Activated gamma-delta T cell treated with Interleukin-2 at 50 U/mL for 16 hours (primary cell): ENCODE data around the gene HSD11B1.

Experiments used
- DNase-seq: peaks from one replicate; pipeline ENCODE4 v3.0.0-alpha.2; 2020

Gene HSD11B1

DNA sequence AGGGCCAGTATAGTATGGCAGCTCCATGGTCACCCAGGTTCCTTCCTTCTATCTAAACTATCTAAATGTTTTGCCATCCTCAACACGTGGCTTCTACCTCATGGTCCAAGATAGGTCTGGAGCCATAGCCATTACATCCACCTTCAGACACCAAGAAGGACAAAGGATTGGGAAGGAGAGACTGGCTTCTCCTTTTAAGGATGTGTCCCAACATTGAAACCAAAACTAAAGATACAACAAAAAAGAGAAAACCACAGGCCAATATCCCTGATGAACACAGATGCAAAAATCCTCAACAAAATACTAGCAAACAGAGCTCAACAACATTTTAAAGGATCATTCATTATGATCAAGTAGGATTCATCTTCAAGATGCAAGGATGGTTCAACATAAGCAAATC lies 24.8 kb downstream of the HSD11B1 start:
- DNase-seq: no peak

DNA sequence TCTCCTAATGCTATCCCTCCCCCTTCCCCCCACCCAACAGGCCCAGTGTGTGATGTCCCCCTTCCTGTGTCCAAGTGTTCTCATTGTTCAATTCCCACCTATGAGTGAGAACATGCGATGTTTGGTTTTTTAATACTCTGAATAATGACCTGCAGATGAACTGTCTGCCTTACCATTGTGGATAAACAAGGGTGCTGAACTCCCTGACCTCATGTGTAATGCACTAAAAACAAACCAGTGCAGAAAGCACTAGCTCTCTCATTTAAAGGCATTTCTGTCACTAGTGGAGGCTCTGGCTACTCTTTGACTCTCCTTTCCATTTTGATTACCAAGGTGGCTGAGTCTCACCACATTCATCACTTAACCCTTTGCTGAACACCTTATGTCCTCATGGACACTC lies 28.1 kb downstream of the HSD11B1 start:
- no peak for DNase-seq

- no peak for DNase-seq
Observed at GRCh38 chr1:209733409-209734192, 29.0 kb downstream of the HSD11B1 start.

- DNase-seq: no peak
Observed at GRCh38 chr1:209736490-209737117, 32.0 kb downstream of the HSD11B1 start.

GRCh38 chr1:209737118-209737505 lies 32.5 kb downstream of the HSD11B1 start:
- DNase-seq: no peak

- DNase-seq: no peak
Observed at GRCh38 chr1:209738270-209738669, 33.6 kb downstream of the HSD11B1 start.

DNA sequence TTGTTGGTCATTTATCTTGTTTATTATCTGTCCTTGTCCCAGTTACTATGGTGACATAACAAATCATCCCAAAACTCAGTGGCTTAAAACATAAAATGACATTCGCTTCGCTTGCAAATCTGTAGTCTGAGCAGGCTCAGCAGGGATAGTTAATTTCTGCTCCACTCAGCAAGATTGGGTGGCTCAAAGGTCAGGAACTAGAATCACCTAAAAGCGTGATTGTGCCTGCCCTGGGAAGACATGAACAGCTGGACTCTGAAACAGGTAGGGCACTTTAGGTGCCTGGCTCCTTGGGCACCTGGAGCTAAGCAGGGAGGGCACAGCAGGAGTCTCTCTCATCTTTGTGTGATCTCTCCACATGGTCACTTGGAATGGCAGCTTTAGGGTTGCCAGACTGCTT lies 36.5 kb downstream of the HSD11B1 start:
- DNase-seq: no peak

DNA sequence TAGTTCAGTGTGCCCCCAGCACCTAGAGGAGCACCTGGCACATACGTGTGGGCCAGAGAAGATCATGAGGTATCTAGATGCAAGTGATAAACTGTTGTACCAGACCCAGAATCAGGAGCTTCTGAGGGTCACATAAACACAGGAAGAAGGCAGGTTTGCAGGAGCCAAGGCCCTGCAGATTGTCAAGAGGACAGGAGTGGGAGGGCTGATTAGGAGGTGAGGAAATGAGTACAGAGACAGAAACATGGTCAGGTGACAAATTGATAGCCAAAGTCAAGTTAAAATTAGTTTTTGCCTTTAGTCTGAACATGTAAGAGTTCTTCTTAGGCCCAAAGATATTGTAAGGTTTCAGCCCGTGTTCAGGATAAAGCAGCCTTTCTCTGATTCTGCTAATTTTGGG lies 37.2 kb downstream of the HSD11B1 start:
- DNase-seq: no peak

GRCh38 chr1:209742409-209743144 lies 37.9 kb downstream of the HSD11B1 start:
- no peak for DNase-seq

- DNase-seq: no peak
Observed at GRCh38 chr1:209743145-209743482, 38.5 kb downstream of the HSD11B1 start.

DNA sequence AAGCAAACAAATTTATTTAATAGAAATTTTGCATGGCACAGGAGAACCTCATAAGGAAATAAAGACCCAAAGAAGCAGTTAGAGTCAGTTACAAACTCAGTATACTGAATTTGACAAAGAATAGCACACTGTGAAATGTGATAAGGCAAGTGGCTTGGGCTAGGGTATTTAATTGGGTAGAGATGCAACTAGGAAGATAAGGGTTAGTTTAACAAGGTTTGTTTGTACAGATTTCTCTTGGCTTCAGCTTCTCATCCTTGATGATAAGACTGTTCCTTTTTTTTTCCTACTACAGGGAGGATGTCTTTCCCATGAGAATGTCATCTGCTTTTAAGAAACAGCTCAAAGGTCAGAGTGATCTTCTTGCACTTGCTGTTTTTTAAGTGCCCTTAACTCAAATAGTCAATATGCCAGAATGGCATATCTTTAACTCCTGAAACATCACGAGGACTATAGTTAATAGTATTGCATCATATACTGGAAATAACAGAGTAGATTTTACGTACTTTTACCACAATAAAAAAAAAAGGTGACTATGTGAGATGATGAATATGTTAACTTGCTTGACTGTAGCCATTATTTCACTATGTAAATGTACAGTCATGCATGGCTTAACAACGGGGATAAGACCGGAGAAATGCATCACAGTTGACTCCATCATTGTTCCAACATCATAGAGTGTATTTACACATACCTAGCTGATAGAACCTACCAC lies 42.0 kb downstream of the HSD11B1 start:
- no peak for DNase-seq

- DNase-seq: peak; percentile 83
Observed at GRCh38 chr1:209747580-209748262, 43.1 kb downstream of the HSD11B1 start.

DNA sequence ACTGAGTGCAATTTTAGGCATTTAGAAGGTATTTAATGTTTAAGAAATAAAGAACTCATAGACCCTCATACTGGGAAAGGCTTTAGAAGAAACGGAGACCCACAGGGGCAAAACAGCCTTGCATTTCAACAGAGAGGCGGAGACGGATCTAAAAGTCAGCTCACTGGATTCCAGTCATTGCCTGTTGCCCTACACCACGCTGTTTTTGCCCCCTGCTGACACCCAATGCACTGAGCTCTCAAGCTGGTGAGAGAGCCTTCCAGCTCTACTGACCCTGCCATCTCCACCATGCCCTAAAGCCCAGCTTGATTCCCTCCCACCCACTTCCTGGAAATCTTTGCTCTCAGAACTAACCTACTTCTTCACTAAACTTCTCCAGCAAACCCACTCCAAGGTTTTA lies 44.0 kb downstream of the HSD11B1 start:
- no peak for DNase-seq

GRCh38 chr1:209749205-209749604 lies 44.6 kb downstream of the HSD11B1 start:
- DNase-seq: no peak

DNA sequence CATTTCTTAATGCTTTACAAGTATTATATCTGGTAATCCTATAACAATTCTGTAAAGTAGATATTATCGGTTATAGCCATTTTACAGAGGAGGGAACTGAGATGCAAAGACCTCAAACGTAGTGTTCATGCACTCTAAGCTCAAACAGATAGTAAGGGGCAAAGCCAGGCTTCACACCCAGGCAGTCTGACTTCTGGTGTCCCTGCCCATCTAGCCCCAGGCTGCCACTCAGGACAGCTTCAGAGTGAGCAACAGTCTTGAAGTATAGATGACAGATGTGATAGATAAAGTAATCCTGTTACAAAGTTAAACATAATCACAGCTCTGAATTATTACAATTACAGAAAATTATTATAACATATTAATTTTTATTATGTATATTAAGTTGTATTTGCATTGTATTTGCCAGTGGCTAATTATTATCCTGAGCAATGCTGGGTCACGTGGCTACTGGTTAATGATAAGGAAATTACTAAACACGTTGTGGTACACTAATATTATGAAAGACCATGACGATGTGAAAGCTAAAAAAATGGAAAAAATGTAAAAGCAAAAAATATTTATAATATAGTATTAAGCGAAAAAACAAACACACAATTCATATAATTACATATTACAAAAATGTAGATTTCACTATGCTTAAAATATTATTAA lies 45.2 kb downstream of the HSD11B1 start:
- DNase-seq: no peak

- no peak for DNase-seq
Observed at GRCh38 chr1:209751627-209752231, 47.1 kb downstream of the HSD11B1 start.

GRCh38 chr1:209752890-209753289 lies 48.2 kb downstream of the HSD11B1 start:
- no peak for DNase-seq

DNA sequence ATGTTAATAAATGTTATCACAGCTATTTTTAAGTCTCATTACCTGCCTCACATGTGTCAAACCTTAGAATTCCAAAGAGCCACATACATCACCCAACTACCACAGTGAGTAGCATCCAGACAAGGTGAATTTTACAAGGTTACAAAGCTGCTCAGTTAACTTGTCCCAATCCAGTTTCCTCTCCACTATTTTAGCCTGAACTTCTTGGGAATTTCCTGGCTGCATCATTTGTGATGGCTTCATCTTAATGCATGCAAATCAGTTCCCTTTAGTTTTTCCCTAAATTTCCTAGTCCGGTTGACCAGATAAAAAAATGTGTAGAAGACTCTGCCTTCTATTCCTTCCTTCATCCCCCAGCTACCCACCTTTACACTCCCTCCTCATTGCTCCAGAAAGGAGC lies 50.6 kb downstream of the HSD11B1 start:
- no peak for DNase-seq

- peak; percentile 73 for DNase-seq
Observed at GRCh38 chr1:209755926-209756614, 51.4 kb downstream of the HSD11B1 start, which contains the start of gene TRAF3IP3. Gene TRAF3IP3 (plus strand): TSS chr1:209756053. CDS start chr1:209760040, 3,987 bp downstream.

- DNase-seq: peak; percentile 25
Observed at GRCh38 chr1:209756615-209757445, 52.2 kb downstream of the HSD11B1 start.
